ENCODE results near the gene PCDHA7.

DNA sequence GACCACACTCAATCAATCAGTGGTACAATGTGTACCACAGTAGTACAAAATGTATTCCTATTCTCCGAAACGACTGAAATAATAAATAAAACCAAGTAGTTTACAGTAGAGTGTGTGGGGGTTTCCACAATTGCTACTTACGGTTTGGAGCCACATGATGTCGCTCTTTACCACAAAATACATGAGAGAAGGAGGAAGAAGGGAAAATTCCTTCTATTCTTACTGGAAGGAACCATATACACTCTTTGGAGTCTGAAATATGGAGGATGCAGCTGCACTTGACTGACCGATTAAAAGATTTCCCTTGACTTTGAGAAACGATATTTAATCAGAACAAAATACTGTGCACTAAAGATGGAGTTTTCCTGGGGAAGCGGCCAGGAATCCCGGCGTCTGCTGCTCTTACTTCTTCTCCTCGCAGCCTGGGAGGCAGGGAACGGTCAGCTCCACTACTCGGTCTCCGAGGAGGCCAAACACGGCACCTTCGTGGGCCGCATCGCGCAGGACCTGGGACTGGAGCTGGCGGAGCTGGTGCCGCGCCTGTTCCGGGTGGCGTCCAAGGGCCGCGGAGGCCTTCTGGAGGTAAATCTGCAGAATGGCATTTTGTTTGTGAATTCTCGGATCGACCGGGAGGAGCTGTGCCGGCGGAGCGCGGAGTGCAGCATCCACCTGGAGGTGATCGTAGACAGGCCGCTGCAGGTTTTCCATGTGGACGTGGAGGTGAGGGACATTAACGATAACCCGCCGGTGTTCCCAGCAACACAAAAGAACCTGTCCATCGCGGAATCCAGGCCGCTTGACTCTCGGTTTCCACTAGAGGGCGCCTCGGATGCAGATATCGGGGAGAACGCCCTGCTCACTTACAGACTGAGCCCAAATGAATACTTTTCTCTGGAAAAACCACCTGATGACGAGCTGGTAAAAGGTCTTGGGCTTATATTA, 27.0 kb upstream of the PCDHA7 start, which contains the start of gene PCDHA4:
- TF ChIP-seq, protein P1, sequence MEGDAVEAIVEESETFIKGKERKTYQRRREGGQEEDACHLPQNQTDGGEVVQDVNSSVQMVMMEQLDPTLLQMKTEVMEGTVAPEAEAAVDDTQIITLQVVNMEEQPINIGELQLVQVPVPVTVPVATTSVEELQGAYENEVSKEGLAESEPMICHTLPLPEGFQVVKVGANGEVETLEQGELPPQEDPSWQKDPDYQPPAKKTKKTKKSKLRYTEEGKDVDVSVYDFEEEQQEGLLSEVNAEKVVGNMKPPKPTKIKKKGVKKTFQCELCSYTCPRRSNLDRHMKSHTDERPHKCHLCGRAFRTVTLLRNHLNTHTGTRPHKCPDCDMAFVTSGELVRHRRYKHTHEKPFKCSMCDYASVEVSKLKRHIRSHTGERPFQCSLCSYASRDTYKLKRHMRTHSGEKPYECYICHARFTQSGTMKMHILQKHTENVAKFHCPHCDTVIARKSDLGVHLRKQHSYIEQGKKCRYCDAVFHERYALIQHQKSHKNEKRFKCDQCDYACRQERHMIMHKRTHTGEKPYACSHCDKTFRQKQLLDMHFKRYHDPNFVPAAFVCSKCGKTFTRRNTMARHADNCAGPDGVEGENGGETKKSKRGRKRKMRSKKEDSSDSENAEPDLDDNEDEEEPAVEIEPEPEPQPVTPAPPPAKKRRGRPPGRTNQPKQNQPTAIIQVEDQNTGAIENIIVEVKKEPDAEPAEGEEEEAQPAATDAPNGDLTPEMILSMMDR (IDR thresholded peaks at IDR 0.05): peak in 1 of 4 experiments; percentile 48
- TF ChIP-seq EP300 (IDR thresholded peaks at IDR 0.05): no peak
- TF ChIP-seq POLR2A (IDR thresholded peaks at IDR 0.05): no peak
- TF ChIP-seq POLR2AphosphoS5 (IDR thresholded peaks at IDR 0.05): no peak
